Activated CD8-positive, alpha-beta T cell treated with anti-CD3 and anti-CD28 coated beads for 36 hours (primary cell): ENCODE results near the gene LRFN3. TPM values are rescaled to one million over a fixed set of nuclear protein-coding genes. Genes with fewer than 3 reads are reported as not detected.
"Not testable (repeated sequence)": the region's sequence is repeated elsewhere in the genome, so short reads cannot be mapped to it uniquely, and the experiment has no call there.

Experiments
- ATAC-seq: fragments of 200-7000 bp; cut with Tn5 transposase; one replicate; pipeline ENCODE4 v1.10.0; 2021; ENCODE audit warnings: mild to moderate bottlenecking, moderate library complexity
- CTCF ChIA-PET: fragments of 350-600 bp; sonication (Branson Sonifier 250); formaldehyde crosslinking; loops from one replicate; lab custom pipeline; 2021; ENCODE audit warnings: antibody characterized with exemption; lab: Charles Lee
- POLR2A ChIA-PET: fragments of 350-600 bp; sonication (Branson Sonifier 250); formaldehyde crosslinking; loops from one replicate; lab custom pipeline; 2021; ENCODE audit warnings: antibody characterized with exemption; lab: Charles Lee
- DNase-seq: peaks from one replicate; pipeline ENCODE4 v3.0.0-alpha.2; 2020
- H3K27ac Mint-ChIP-seq: one replicate; pipeline ENCODE4 v1.8.0; 2021; ENCODE audit warnings: mild to moderate bottlenecking, mixed read lengths
- H3K27me3 Mint-ChIP-seq: one replicate; pipeline ENCODE4 v1.8.0; 2021; ENCODE audit warnings: mixed read lengths
- H3K36me3 Mint-ChIP-seq: one replicate; pipeline ENCODE4 v1.8.0; 2021; ENCODE audit warnings: low read depth, mixed read lengths
- H3K4me1 Mint-ChIP-seq: one replicate; pipeline ENCODE4 v1.8.0; 2021; ENCODE audit warnings: low read depth, mixed read lengths
- H3K4me3 Mint-ChIP-seq: one replicate; pipeline ENCODE4 v1.8.0; 2021; ENCODE audit warnings: mild to moderate bottlenecking, moderate library complexity, mixed read lengths
- H3K9me3 Mint-ChIP-seq: one replicate; pipeline ENCODE4 v1.8.0; 2021; ENCODE audit warnings: mixed read lengths
- CTCF ChIP-seq: fragments of 200-600 bp; IDR thresholded peaks from one replicate; pipeline ENCODE4 v1.8.0; 2022; ENCODE audit warnings: antibody characterized with exemption, mild to moderate bottlenecking
- intact Hi-C: fragments of 100-400 bp; cut with micrococcal nuclease; formaldehyde crosslinking; loops from one replicate; pipeline ENCODE4 v1.10.0; 2022
- total RNA-seq, 2 experiments: library from RNA; stranded (reverse); gene quantifications; one replicate each; pipeline ENCODE4 v1.2.3, GENCODE V29; 2021

LRFN3 gene
- total RNA-seq, 2 experiments from 2014 or later = 4.8 to 6.6 TPM

DNA sequence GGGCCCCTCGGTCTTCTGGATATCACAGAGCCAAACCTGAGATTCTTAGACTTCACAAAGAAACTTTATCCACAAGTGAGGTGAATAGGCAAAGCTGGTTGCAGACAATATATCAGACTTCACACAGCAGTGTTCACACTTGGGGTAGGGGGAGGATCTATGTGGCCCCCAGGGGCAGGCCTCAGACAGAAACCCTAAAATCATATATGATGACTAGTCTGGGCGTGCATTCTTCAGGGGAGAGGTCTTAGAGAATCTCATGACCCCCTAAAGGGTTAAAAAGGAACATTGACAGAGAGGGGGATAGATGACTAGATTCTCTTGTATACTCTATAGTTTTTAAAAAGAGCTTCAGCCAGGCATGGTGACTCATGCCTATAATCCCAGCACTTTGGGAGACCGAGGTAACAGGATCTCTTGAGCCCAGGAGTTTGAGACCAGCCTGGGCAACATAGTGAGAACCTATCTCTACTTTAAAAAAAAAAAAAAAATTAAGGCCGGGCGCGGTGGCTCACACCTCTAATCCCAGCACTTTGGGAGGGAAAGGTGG is 30.9 kb upstream of the LRFN3 start:
- H3K4me1 Mint-ChIP-seq = peaks cover 52% of the 10 kb centered on the region
- POLR2A ChIA-PET = interaction anchor here (0.6 to 1.2 kb wide), 6 partner anchors 11 to 193 kb away, joined by 3 to 4 read pairs (median 3); no protein-coding TSS in a partner anchor

DNA sequence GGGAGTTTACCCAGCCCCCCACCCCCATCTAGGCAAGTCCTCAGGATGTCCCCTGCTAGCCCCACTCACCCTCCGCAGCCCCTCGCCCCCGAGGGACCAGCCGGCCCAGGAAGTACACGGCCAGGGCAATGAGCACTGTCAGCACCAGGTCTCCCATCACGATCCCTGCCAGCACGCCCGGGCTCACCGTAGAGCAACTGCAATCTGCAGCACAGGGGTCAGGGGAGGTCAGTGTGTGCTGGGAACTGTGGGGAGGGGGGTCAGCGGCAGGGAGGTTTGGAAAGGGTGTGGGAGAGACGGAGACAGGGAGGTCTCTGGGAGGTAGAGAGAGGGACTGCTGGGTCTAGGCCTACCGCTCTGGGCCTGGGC is 28.8 kb upstream of the LRFN3 start:
- CTCF ChIA-PET = no interaction called here
- ATAC-seq (no peak), DNase-seq (no peak)
- intact Hi-C loops = no loop called here
- Mint-ChIP-seq H3K27ac (no peak overlapping the region), H3K4me1 (peaks cover 49% of the 10 kb centered on the region), H3K36me3 (peaks cover 9% of the 10 kb centered on the region), H3K4me3 (no peak overlapping the region), H3K9me3 (no peaks in the 10 kb centered on the region), H3K27me3 (no peaks in the 10 kb centered on the region)
- POLR2A ChIA-PET = no interaction called here
- TF ChIP-seq CTCF = no peak

More for the DNA sequence above, 30.9 kb upstream of the LRFN3 start:
- DNase-seq = no peak
- no peak for ATAC-seq
- CTCF ChIA-PET = interaction anchor here (3.3 kb wide), 1 partner anchor 26 kb away, joined by 12 read pairs; no protein-coding TSS in a partner anchor
- H3K36me3 Mint-ChIP-seq = peaks cover 9% of the 10 kb centered on the region
- intact Hi-C loops = no loop called here
- no peaks in the 10 kb centered on the region for H3K27me3 Mint-ChIP-seq
- no peak overlapping the region for H3K4me3 Mint-ChIP-seq
- TF ChIP-seq CTCF = no peak
- H3K27ac Mint-ChIP-seq = peak overlapping the region; percentile 71
- H3K9me3 Mint-ChIP-seq = no peaks in the 10 kb centered on the region

- peaks cover 6% of the 10 kb centered on the region for H3K36me3 Mint-ChIP-seq
- CTCF ChIA-PET = interaction anchor here (0.8 to 1.3 kb wide), 3 partner anchors 13 to 21 kb away, joined by 3 to 4 read pairs (median 4); no protein-coding TSS in a partner anchor
- no peak for TF ChIP-seq CTCF
- peak within 1 kb of the TSS; percentile 64 for H3K27ac Mint-ChIP-seq
- ATAC-seq (no peak), DNase-seq (no peak)
- peaks cover 46% of the 10 kb centered on the region for H3K4me1 Mint-ChIP-seq
- H3K9me3 Mint-ChIP-seq = no peaks in the 10 kb centered on the region
- no peak within 1 kb of the TSS for H3K4me3 Mint-ChIP-seq
- intact Hi-C loops = no loop called here
- no peaks in the 10 kb centered on the region for H3K27me3 Mint-ChIP-seq
- POLR2A ChIA-PET = no interaction called here
These were observed 28.1 kb upstream of the LRFN3 start, which contains the start of gene TYROBP for GRCh38 chr19:35908010-35908441. TSS of gene TYROBP (minus strand) at chr19:35908295. CDS start at chr19:35908228, 67 bp downstream.

GRCh38 chr19:35908973-35909683 is 27.0 kb upstream of the LRFN3 start:
- DNase-seq (no peak), ATAC-seq (peak; percentile 24)
- ChIA-PET POLR2A (no interaction called here), CTCF (interaction anchor here (0.6 to 1.3 kb wide), 3 partner anchors 12 to 146 kb away, joined by 3 to 4 read pairs (median 3); no protein-coding TSS in a partner anchor)
- Mint-ChIP-seq H3K4me3 (no peak overlapping the region), H3K27ac (peak overlapping the region; percentile 35), H3K27me3 (no peaks in the 10 kb centered on the region), H3K36me3 (no peaks in the 10 kb centered on the region), H3K9me3 (no peaks in the 10 kb centered on the region), H3K4me1 (peaks cover 46% of the 10 kb centered on the region)
- intact Hi-C loops = no loop called here
- no peak for TF ChIP-seq CTCF

DNA sequence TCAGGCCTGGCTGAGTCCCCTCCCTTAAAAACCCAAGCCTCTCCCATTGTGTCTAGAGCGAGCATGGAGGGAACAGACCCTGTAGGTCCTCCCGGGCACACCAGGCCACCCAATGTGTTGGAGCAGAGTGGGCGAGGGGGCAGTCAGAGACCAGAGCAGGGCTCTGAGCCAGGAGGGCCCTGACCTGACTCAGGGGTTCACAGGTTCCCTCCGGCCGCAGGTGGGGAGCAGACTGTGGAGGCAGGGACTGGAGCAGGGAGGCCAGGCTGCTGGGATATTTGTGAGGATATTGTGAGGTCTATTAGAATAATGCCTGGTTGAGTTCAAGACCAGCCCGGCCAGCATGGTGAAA is 26.5 kb upstream of the LRFN3 start:
- no peak overlapping the region for H3K4me3 Mint-ChIP-seq
- POLR2A ChIA-PET = no interaction called here
- no peaks in the 10 kb centered on the region for H3K27me3 Mint-ChIP-seq
- H3K4me1 Mint-ChIP-seq = peaks cover 41% of the 10 kb centered on the region
- TF ChIP-seq CTCF = no peak
- H3K27ac Mint-ChIP-seq = no peak overlapping the region
- DNase-seq = no peak
- H3K9me3 Mint-ChIP-seq = no peaks in the 10 kb centered on the region
- no peaks in the 10 kb centered on the region for H3K36me3 Mint-ChIP-seq
- CTCF ChIA-PET = interaction anchor here (1.3 kb wide), 1 partner anchor 12 kb away, joined by 4 read pairs; no protein-coding TSS in a partner anchor
- no peak for ATAC-seq
- intact Hi-C loops = no loop called here

- H3K9me3 Mint-ChIP-seq, DNase-seq, intact Hi-C loops, POLR2A ChIA-PET, H3K27ac Mint-ChIP-seq, ATAC-seq, H3K4me3 Mint-ChIP-seq, H3K36me3 Mint-ChIP-seq, H3K27me3 Mint-ChIP-seq, CTCF ChIA-PET: not testable (repeated sequence)
- peaks cover 38% of the 10 kb centered on the region for H3K4me1 Mint-ChIP-seq
These were observed 25.8 kb upstream of the LRFN3 start for GRCh38 chr19:35910355-35910754.
